LNCAP (cell line): Measurements from ENCODE around the gene DIPK1C.

ENCODE experiments used
- CTCF ChIP-seq: fragments of 450-650 bp; IDR thresholded peaks from 2 replicates; pipeline ENCODE4 v1.5.1; 2017; ENCODE audit warnings: mild to moderate bottlenecking

The DIPK1C gene

DNA sequence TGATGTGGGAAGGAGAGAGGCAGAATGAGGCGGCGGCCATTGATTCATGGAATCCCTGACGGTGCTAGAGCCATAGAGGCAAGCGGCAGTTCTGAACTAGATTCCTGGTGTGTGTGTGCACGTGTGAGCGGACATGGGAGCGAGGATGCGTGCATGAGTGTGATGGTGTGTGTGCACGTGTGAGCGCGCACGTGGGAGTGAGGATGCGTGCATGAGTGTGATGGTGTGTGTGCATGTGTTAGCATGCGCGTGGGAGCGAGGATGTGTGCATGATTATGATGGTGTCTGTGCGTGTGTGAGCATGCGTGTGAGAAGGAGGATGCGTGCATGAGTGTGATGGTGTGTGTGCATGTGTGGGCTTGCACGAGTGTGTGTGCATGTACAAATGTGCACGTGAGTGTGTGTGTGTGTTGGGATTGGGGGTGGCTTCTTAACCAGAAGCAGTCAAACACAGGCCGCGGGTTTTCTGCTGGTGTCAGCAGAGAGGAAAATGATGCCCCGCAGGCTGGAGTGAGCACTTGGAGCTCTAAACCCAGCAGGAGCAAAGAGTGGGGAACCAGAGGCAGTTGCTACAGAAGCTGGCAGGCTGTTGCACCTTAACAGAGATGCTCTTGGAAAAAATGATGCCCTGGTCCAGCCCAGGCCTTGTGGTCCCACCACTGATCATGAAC is 29.5 kb downstream of the DIPK1C start:
- no peak for TF ChIP-seq CTCF

- no peak for TF ChIP-seq CTCF
Measured at GRCh38 chr18:74425876-74426275, 31.2 kb downstream of the DIPK1C start.

GRCh38 chr18:74425161-74425560 is 31.9 kb downstream of the DIPK1C start:
- TF ChIP-seq CTCF, result no peak

GRCh38 chr18:74422541-74422940 is 34.6 kb downstream of the DIPK1C start:
- no peak for TF ChIP-seq CTCF

- no peak for TF ChIP-seq CTCF
Measured at GRCh38 chr18:74420926-74421325, 36.2 kb downstream of the DIPK1C start.

DNA sequence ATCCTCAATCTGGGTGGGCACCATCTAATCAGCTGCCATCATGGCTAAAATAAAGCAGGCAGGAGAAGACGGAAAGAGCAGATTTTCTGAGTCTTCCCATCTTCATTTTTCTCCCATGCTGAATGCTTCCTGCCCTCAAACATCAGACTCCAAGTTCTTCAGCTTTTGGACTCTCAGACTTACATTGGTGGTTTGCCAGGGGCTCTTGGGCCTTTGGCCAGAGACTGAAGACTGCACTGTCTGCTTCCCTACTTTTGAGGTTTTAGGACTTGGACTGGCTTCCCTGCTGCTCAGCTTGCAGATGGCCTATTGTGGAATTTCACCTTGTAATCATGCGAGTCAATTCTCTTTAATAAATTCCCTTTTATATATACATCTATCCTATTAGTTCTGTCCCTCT is 36.6 kb downstream of the DIPK1C start:
- no peak for TF ChIP-seq CTCF

DNA sequence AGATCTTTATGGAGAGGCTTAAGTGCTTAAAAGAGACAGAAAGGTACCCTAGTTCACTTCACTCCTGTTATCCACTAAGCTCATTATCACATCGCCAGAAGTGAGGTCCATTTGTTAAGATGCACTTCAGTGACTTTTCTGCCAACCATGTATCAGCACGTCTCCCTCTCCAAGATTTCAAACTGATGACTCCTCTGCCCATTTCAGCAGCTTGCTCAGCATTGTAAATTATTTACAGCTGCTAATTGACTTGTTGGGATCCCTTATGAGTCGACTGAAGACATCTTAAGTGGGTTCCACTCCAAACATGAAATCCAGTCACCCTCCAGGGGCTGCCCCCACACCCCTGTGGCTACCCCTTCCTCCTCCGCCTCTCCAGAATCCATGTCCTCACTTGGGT is 37.3 kb downstream of the DIPK1C start:
- no peak for TF ChIP-seq CTCF

DNA sequence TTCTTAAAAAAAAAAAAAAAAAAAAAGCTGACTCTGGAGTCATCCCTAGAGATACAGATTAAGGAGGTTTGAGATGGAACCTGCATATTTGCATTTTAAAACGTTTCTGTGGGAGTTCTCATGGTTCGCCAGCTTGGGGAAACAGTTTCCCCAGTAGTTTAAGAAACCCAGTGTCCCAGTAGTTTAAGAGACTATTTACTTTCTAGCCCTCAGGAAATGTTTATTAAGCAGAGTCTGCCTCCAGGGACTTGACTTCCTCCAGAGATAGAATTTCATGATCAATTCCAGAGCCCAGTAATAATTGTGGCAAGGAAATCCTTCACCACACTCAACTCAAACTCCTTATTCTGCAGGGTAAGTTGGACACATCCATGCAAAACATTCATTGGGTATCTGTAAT is 39.1 kb downstream of the DIPK1C start:
- no peak for TF ChIP-seq CTCF
